Urinary bladder (tissue), 4 donors: ENCODE results near the gene TBC1D22A. TPM values are rescaled to one million over a fixed set of nuclear protein-coding genes. Genes with fewer than 3 reads are reported as not detected.

Experiments used
- DNase-seq: peaks from one replicate; pipeline ENCODE4 v3.0.0-alpha.2; 2015; ENCODE audit errors: extremely low spot score
- H3K27ac ChIP-seq: one replicate; pipeline ENCODE4 v1.5.1; 2013; ENCODE audit warnings: low read depth, mild to moderate bottlenecking, moderate library complexity
- H3K36me3 ChIP-seq: one replicate; pipeline ENCODE4 v1.6.1; 2013; ENCODE audit warnings: mild to moderate bottlenecking, moderate library complexity; ENCODE audit not compliant: insufficient read depth
- H3K4me1 ChIP-seq: one replicate; pipeline ENCODE4 v1.6.1; 2013; ENCODE audit warnings: mild to moderate bottlenecking, moderate library complexity; ENCODE audit not compliant: insufficient read depth
- H3K4me3 ChIP-seq: one replicate; pipeline ENCODE4 v1.5.1; 2013; ENCODE audit warnings: low read depth, low read length
- WGBS: extraction: QIAGEN DNeasy Blood & Tissue Kit; methylation state at CpG from one replicate; pipeline ENCODE4 v1.1.7; 2013; 5-methylcytosine and 5-hydroxymethylcytosine counted together
- polyA plus RNA-seq: library from polyadenylated mRNA; stranded (reverse); fragments of 200-250 nt; gene quantifications from one replicate; pipeline ENCODE4 v1.2.3, GENCODE V29; 2013
- total RNA-seq: library from RNA; depleted of rRNA; stranded (reverse); fragments of >200 nt; gene quantifications from one replicate; pipeline ENCODE4 v1.2.3, GENCODE V29; 2014
- donor health status: healthy with polysubstance abuse.
- donor health status: healthy.

Gene TBC1D22A
- total and polyA plus RNA-seq, 2 donors, result 7.7 to 19.1 TPM

- 93% methylated on average over 10 of the region's 10 CpGs for WGBS
- Histone ChIP-seq H3K4me1 (no peaks in the 10 kb centered on the region), H3K36me3 (no peaks in the 10 kb centered on the region), H3K27ac (no peak overlapping the region), H3K4me3 (no peak overlapping the region)
- no peak for DNase-seq
Measured at GRCh38 chr22:46923394-46923793, 160.9 kb downstream of the TBC1D22A start.

- DNase-seq, result no peak
- Histone ChIP-seq H3K27ac (no peak overlapping the region), H3K36me3 (no peaks in the 10 kb centered on the region), H3K4me3 (no peak overlapping the region), H3K4me1 (no peaks in the 10 kb centered on the region)
- 62% methylated on average over 3 of the region's 3 CpGs for WGBS
Measured at GRCh38 chr22:46925818-46926217, 163.4 kb downstream of the TBC1D22A start.

- Histone ChIP-seq H3K36me3 (no peaks in the 10 kb centered on the region), H3K27ac (no peak overlapping the region)
- 80% methylated on average over 7 of the region's 7 CpGs for WGBS
Measured at GRCh38 chr22:46929046-46929709, 166.7 kb downstream of the TBC1D22A start.

GRCh38 chr22:46929710-46930204 lies 167.3 kb downstream of the TBC1D22A start:
- H3K4me3 ChIP-seq, result no peak overlapping the region
- 88% methylated on average over 9 of the region's 9 CpGs for WGBS

More at GRCh38 chr22:46929046-46929709, 166.7 kb downstream of the TBC1D22A start:
- H3K4me1 ChIP-seq, result no peaks in the 10 kb centered on the region
- no peak for DNase-seq
- H3K4me3 ChIP-seq, result no peak overlapping the region

GRCh38 chr22:46931414-46931813 lies 169.0 kb downstream of the TBC1D22A start:
- 85% methylated on average over 5 of the region's 5 CpGs for WGBS

More at GRCh38 chr22:46929710-46930204, 167.3 kb downstream of the TBC1D22A start:
- DNase-seq, result no peak
- Histone ChIP-seq H3K4me1 (no peaks in the 10 kb centered on the region), H3K36me3 (no peaks in the 10 kb centered on the region), H3K27ac (no peak overlapping the region)

GRCh38 chr22:46931881-46932280 lies 169.4 kb downstream of the TBC1D22A start:
- 96% methylated on average over 10 of the region's 10 CpGs for WGBS
- no peak overlapping the region for H3K4me3 ChIP-seq
- no peak overlapping the region for H3K27ac ChIP-seq
- H3K36me3 ChIP-seq, result no peaks in the 10 kb centered on the region
- no peak for DNase-seq
- H3K4me1 ChIP-seq, result no peaks in the 10 kb centered on the region

More at GRCh38 chr22:46931414-46931813, 169.0 kb downstream of the TBC1D22A start:
- Histone ChIP-seq H3K4me3 (no peak overlapping the region), H3K4me1 (no peaks in the 10 kb centered on the region), H3K36me3 (no peaks in the 10 kb centered on the region), H3K27ac (no peak overlapping the region)
- no peak for DNase-seq

GRCh38 chr22:46933040-46933930 lies 170.8 kb downstream of the TBC1D22A start:
- WGBS, result 90% methylated on average over 11 of the region's 11 CpGs
- DNase-seq, result no peak
- H3K4me3 ChIP-seq, result no peak overlapping the region
- no peak overlapping the region for H3K27ac ChIP-seq
- no peaks in the 10 kb centered on the region for H3K4me1 ChIP-seq
- no peaks in the 10 kb centered on the region for H3K36me3 ChIP-seq

- 94% methylated on average over 14 of the region's 14 CpGs for WGBS
- H3K27ac ChIP-seq, result no peak overlapping the region
- no peaks in the 10 kb centered on the region for H3K36me3 ChIP-seq
- H3K4me1 ChIP-seq, result no peaks in the 10 kb centered on the region
- no peak for DNase-seq
- no peak overlapping the region for H3K4me3 ChIP-seq
Measured at GRCh38 chr22:46934172-46934745, 171.8 kb downstream of the TBC1D22A start.

GRCh38 chr22:46934746-46935491 lies 172.5 kb downstream of the TBC1D22A start:
- Histone ChIP-seq H3K4me1 (no peaks in the 10 kb centered on the region), H3K36me3 (no peaks in the 10 kb centered on the region), H3K27ac (no peak overlapping the region), H3K4me3 (no peak overlapping the region)
- 90% methylated on average over 14 of the region's 14 CpGs for WGBS
- no peak for DNase-seq

GRCh38 chr22:46935506-46936377 lies 173.3 kb downstream of the TBC1D22A start:
- no peaks in the 10 kb centered on the region for H3K36me3 ChIP-seq
- no peak overlapping the region for H3K4me3 ChIP-seq
- DNase-seq, result no peak
- H3K27ac ChIP-seq, result no peak overlapping the region
- no peaks in the 10 kb centered on the region for H3K4me1 ChIP-seq
- WGBS, result 85% methylated on average over 24 of the region's 24 CpGs

- no peaks in the 10 kb centered on the region for H3K4me1 ChIP-seq
- H3K27ac ChIP-seq, result no peak overlapping the region
- H3K4me3 ChIP-seq, result no peak overlapping the region
- 86% methylated on average over 12 of the region's 12 CpGs for WGBS
- H3K36me3 ChIP-seq, result no peaks in the 10 kb centered on the region
- DNase-seq, result no peak
Measured at GRCh38 chr22:46936378-46936903, 174.0 kb downstream of the TBC1D22A start.

GRCh38 chr22:46937185-46937584 lies 174.7 kb downstream of the TBC1D22A start:
- 90% methylated on average over 8 of the region's 8 CpGs for WGBS
- no peaks in the 10 kb centered on the region for H3K36me3 ChIP-seq
- no peak for DNase-seq
- H3K4me3 ChIP-seq, result no peak overlapping the region
- no peak overlapping the region for H3K27ac ChIP-seq
- H3K4me1 ChIP-seq, result no peaks in the 10 kb centered on the region
